Activated naive CD4-positive, alpha-beta T cell (primary cell): ENCODE data around the gene MAML2.
"Not testable (repeated sequence)": the region's sequence is repeated elsewhere in the genome, so short reads cannot be mapped to it uniquely, and the experiment has no call there.

Experiments used
- DNase-seq, 4 experiments: peaks; one replicate each; lab custom pipeline; 2025; lab: John Stamatoyannopoulos, UW

Gene MAML2

GRCh38 chr11:96185220-96185768 lies 157.7 kb downstream of the MAML2 start:
- DNase-seq, result no peak

GRCh38 chr11:96180937-96181336 lies 162.1 kb downstream of the MAML2 start:
- not testable (repeated sequence) for DNase-seq

- DNase-seq, result no peak
Measured at GRCh38 chr11:96180341-96180740, 162.7 kb downstream of the MAML2 start.

GRCh38 chr11:96179905-96180304 lies 163.1 kb downstream of the MAML2 start:
- no peak for DNase-seq

- no peak for DNase-seq
Measured at GRCh38 chr11:96178887-96179279, 164.1 kb downstream of the MAML2 start.

- DNase-seq, result no peak
Measured at GRCh38 chr11:96178049-96178886, 164.7 kb downstream of the MAML2 start.

GRCh38 chr11:96177146-96177545 lies 165.8 kb downstream of the MAML2 start:
- no peak for DNase-seq

- DNase-seq, result no peak
Measured at GRCh38 chr11:96173906-96174305, 169.1 kb downstream of the MAML2 start.

GRCh38 chr11:96173422-96173821 lies 169.6 kb downstream of the MAML2 start:
- no peak for DNase-seq

- DNase-seq, result no peak
Measured at GRCh38 chr11:96172604-96173003, 170.4 kb downstream of the MAML2 start.

GRCh38 chr11:96169250-96169649 lies 173.7 kb downstream of the MAML2 start:
- no peak for DNase-seq

GRCh38 chr11:96168623-96169022 lies 174.4 kb downstream of the MAML2 start:
- no peak for DNase-seq

GRCh38 chr11:96167787-96168186 lies 175.2 kb downstream of the MAML2 start:
- no peak for DNase-seq

- no peak for DNase-seq
Measured at GRCh38 chr11:96167203-96167758, 175.7 kb downstream of the MAML2 start.

GRCh38 chr11:96162816-96163499 lies 180.0 kb downstream of the MAML2 start:
- no peak for DNase-seq

GRCh38 chr11:96161307-96162089 lies 181.5 kb downstream of the MAML2 start:
- DNase-seq, result no peak

GRCh38 chr11:96160732-96161306 lies 182.2 kb downstream of the MAML2 start:
- no peak for DNase-seq

GRCh38 chr11:96159968-96160367 lies 183.0 kb downstream of the MAML2 start:
- DNase-seq, result no peak

- DNase-seq, result no peak
Measured at GRCh38 chr11:96158126-96158525, 184.9 kb downstream of the MAML2 start.

GRCh38 chr11:96157517-96157873 lies 185.5 kb downstream of the MAML2 start:
- no peak for DNase-seq

- DNase-seq, result no peak
Measured at GRCh38 chr11:96156379-96156722, 186.6 kb downstream of the MAML2 start.
